SU-DHL-6 (cell line): ENCODE data around the gene DOCK3.
"Not testable (repeated sequence)": the region's sequence is repeated elsewhere in the genome, so short reads cannot be mapped to it uniquely, and the experiment has no call there.

ENCODE experiments used
- EZH2phosphoT487 ChIP-seq: fragments of 200-600 bp; sonication (generic), shearing (Covaris generic); conservative IDR thresholded peaks from 2 replicates; pipeline ENCODE4 v1.6.1; 2018; ENCODE audit warnings: mild to moderate bottlenecking, antibody characterized with exemption, low read length, moderate library complexity, mixed read lengths
- TF ChIP-seq, protein P1 (sequence below): fragments of 200-600 bp; sonication (generic); IDR thresholded peaks from one replicate; pipeline ENCODE4 v1.5.1; 2017; ENCODE audit warnings: antibody characterized with exemption, mild to moderate bottlenecking, low read length, moderate library complexity; ENCODE audit not compliant: insufficient read depth, poor library complexity, severe bottlenecking

DNA sequence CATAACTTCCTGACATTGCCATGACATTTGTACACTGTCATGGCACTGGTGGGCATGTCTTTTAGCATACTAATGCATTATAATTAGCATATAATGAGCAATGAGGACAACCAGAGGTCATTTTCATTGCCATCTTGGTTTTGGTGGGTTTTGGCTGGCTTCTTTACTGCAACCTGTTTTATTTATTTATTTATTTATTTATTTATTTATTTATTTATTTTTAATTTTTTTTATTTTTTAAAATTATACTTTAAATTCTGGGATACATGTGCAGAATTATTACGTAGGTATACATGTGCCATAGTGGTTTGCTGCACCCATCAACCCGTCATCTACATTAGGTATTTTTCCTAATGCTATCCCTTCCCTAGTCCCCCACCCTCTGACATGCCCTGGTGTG, 156.3 kb downstream of the DOCK3 start:
- TF ChIP-seq, protein P1, sequence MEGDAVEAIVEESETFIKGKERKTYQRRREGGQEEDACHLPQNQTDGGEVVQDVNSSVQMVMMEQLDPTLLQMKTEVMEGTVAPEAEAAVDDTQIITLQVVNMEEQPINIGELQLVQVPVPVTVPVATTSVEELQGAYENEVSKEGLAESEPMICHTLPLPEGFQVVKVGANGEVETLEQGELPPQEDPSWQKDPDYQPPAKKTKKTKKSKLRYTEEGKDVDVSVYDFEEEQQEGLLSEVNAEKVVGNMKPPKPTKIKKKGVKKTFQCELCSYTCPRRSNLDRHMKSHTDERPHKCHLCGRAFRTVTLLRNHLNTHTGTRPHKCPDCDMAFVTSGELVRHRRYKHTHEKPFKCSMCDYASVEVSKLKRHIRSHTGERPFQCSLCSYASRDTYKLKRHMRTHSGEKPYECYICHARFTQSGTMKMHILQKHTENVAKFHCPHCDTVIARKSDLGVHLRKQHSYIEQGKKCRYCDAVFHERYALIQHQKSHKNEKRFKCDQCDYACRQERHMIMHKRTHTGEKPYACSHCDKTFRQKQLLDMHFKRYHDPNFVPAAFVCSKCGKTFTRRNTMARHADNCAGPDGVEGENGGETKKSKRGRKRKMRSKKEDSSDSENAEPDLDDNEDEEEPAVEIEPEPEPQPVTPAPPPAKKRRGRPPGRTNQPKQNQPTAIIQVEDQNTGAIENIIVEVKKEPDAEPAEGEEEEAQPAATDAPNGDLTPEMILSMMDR, result not testable (repeated sequence)
- TF ChIP-seq EZH2phosphoT487, result not testable (repeated sequence)
